Measurements from ENCODE around the gene KMT2E.

KMT2E gene

GRCh38 chr7:105130048-105130447, 116.0 kb downstream of the KMT2E start:
- DNase-seq (ENCODE audit: low read depth) = no peak

- no peak for DNase-seq (ENCODE audit: low read depth)
Observed at GRCh38 chr7:105130580-105130979, 116.6 kb downstream of the KMT2E start.

GRCh38 chr7:105131033-105131656, 117.1 kb downstream of the KMT2E start:
- DNase-seq (ENCODE audit: low read depth) = no peak

GRCh38 chr7:105131890-105132289, 117.9 kb downstream of the KMT2E start:
- DNase-seq (ENCODE audit: low read depth) = no peak

GRCh38 chr7:105132335-105132734, 118.3 kb downstream of the KMT2E start:
- DNase-seq (ENCODE audit: low read depth) = no peak

- DNase-seq (ENCODE audit: low read depth) = no peak
Observed at GRCh38 chr7:105132835-105133234, 118.8 kb downstream of the KMT2E start.

- DNase-seq (ENCODE audit: low read depth) = no peak
Observed at GRCh38 chr7:105133358-105133757, 119.4 kb downstream of the KMT2E start.

GRCh38 chr7:105133986-105134655, 120.1 kb downstream of the KMT2E start:
- no peak for DNase-seq (ENCODE audit: low read depth)

- DNase-seq (ENCODE audit: low read depth) = no peak
Observed at GRCh38 chr7:105136221-105136620, 122.2 kb downstream of the KMT2E start.

GRCh38 chr7:105137898-105138297, 123.9 kb downstream of the KMT2E start:
- DNase-seq (ENCODE audit: low read depth) = no peak

GRCh38 chr7:105139381-105139780, 125.4 kb downstream of the KMT2E start:
- no peak for DNase-seq (ENCODE audit: low read depth)

- no peak for DNase-seq (ENCODE audit: low read depth)
Observed at GRCh38 chr7:105141068-105141467, 127.1 kb downstream of the KMT2E start.

GRCh38 chr7:105149827-105150226, 135.8 kb downstream of the KMT2E start:
- DNase-seq (ENCODE audit: low read depth) = no peak

GRCh38 chr7:105151152-105151551, 137.1 kb downstream of the KMT2E start:
- DNase-seq (ENCODE audit: low read depth) = no peak

- no peak for DNase-seq (ENCODE audit: low read depth)
Observed at GRCh38 chr7:105153531-105153930, 139.5 kb downstream of the KMT2E start.

- no peak for DNase-seq (ENCODE audit: low read depth)
Observed at GRCh38 chr7:105154084-105154483, 140.1 kb downstream of the KMT2E start.

GRCh38 chr7:105156731-105157130, 142.7 kb downstream of the KMT2E start:
- DNase-seq (ENCODE audit: low read depth) = no peak

GRCh38 chr7:105157278-105157677, 143.3 kb downstream of the KMT2E start:
- no peak for DNase-seq (ENCODE audit: low read depth)

GRCh38 chr7:105161366-105161765, 147.4 kb downstream of the KMT2E start:
- DNase-seq (ENCODE audit: low read depth) = no peak

Data from activated T-cell treated with anti-CD3 and anti-CD28 coated beads for 1 hour (primary cell).